Superior temporal gyrus (tissue), 1 donor: ENCODE results near the gene DDX23.
"Not testable (repeated sequence)": the region's sequence is repeated elsewhere in the genome, so short reads cannot be mapped to it uniquely, and the experiment has no call there.

Experiments
- DNase-seq: peaks from one replicate; pipeline ENCODE4 v3.0.0-alpha.2; 2016; ENCODE audit errors: extremely low spot score

The DDX23 gene

GRCh38 chr12:48851883-48852733 lies at the start of gene DDX23:
Gene DDX23, minus strand, starts transcription at chr12:48852163. Its CDS starts 6,381 bp downstream, at chr12:48845782.
- DNase-seq: peak; percentile 97

- DNase-seq: no peak
Observed at GRCh38 chr12:48901278-48901677, 49.3 kb upstream of the DDX23 start.

GRCh38 chr12:48899651-48900050 lies 47.7 kb upstream of the DDX23 start:
- DNase-seq: no peak

GRCh38 chr12:48894271-48894670 lies 42.3 kb upstream of the DDX23 start:
- DNase-seq: no peak

GRCh38 chr12:48890657-48891418 lies 38.9 kb upstream of the DDX23 start:
- peak; percentile 87 for DNase-seq

GRCh38 chr12:48889679-48890078 lies 37.7 kb upstream of the DDX23 start:
- DNase-seq: peak; percentile 53

- DNase-seq: no peak
Observed at GRCh38 chr12:48883305-48884161, 31.6 kb upstream of the DDX23 start.

GRCh38 chr12:48882972-48883304 lies 31.0 kb upstream of the DDX23 start:
- DNase-seq: no peak

- DNase-seq: no peak
Observed at GRCh38 chr12:48882315-48882687, 30.3 kb upstream of the DDX23 start.

GRCh38 chr12:48881686-48882314 lies 29.8 kb upstream of the DDX23 start:
- DNase-seq: no peak

- no peak for DNase-seq
Observed at GRCh38 chr12:48880647-48881046, 28.7 kb upstream of the DDX23 start.

- DNase-seq: no peak
Observed at GRCh38 chr12:48878548-48878947, 26.6 kb upstream of the DDX23 start.

GRCh38 chr12:48875944-48876515 lies 24.1 kb upstream of the DDX23 start:
- DNase-seq: no peak

- DNase-seq: not testable (repeated sequence)
Observed at GRCh38 chr12:48873534-48873933, 21.6 kb upstream of the DDX23 start.

- peak; percentile 60 for DNase-seq
Observed at GRCh38 chr12:48873096-48873495, 21.1 kb upstream of the DDX23 start.

GRCh38 chr12:48869191-48869590 lies 17.2 kb upstream of the DDX23 start:
- no peak for DNase-seq

GRCh38 chr12:48868451-48868850 lies 16.5 kb upstream of the DDX23 start:
- DNase-seq: no peak

- DNase-seq: no peak
Observed at GRCh38 chr12:48866052-48866711, 14.2 kb upstream of the DDX23 start.

GRCh38 chr12:48865281-48866051 lies 13.5 kb upstream of the DDX23 start, which contains the start of gene RND1:
Gene RND1, minus strand, starts transcription at chr12:48865870. Its CDS starts 103 bp downstream, at chr12:48865767.
- DNase-seq: peak; percentile 99

- DNase-seq: no peak
Observed at GRCh38 chr12:48863291-48863690, 11.3 kb upstream of the DDX23 start.
